Camera-type eye (tissue), 1 donor: ENCODE data around the gene ATXN8OS. TPM values are rescaled to one million over a fixed set of nuclear protein-coding genes. Genes with fewer than 3 reads are reported as not detected.

Experiments
- total RNA-seq: library from RNA; depleted of rRNA; stranded (reverse); fragments of >200 nt; gene quantifications from one replicate; pipeline ENCODE4 v1.2.3, GENCODE V29; 2014

Gene ATXN8OS
- not detected for total RNA-seq

GRCh38 chr13:70107498-70108281, at the start of gene ATXN8OS:
TSS of gene ATXN8OS (plus strand) at chr13:70107826.

GRCh38 chr13:70108356-70109105, 905 bp downstream of the ATXN8OS start, which contains the start of gene KLHL1:
TSS of gene KLHL1 (minus strand) at chr13:70108452. CDS start at chr13:70107699, 753 bp downstream.

Other genes starting within 250 kb of the ATXN8OS start
- 4.8 TPM for gene KLHL1, start 626 bp downstream of the ATXN8OS start, total RNA-seq